Measurements from ENCODE around the gene MYO16.

- TF ChIP-seq EZH2phosphoT487 (conservative IDR thresholded peaks at IDR 0.05; ENCODE audit: low read length) (no peak), CTCF (IDR thresholded peaks at IDR 0.05; ENCODE audit: insufficient read depth, low read length, poor library complexity, severe bottlenecking) (no peak)
These were observed 79.5 kb downstream of the MYO16 start for GRCh38 chr13:108708921-108709320.
